GM19193 (cell line): ENCODE measurements around the gene NHERF1.
A peak's percentile ranks its signal among the peaks of the same experiment; 100 is the strongest.

Experiments
- POLR2A ChIP-seq: IDR thresholded peaks from 4 replicates; pipeline ENCODE4 v1.6.1; 2011; ENCODE audit not compliant: insufficient read depth, insufficient read length; ENCODE audit errors: extremely low read depth

The NHERF1 gene

DNA sequence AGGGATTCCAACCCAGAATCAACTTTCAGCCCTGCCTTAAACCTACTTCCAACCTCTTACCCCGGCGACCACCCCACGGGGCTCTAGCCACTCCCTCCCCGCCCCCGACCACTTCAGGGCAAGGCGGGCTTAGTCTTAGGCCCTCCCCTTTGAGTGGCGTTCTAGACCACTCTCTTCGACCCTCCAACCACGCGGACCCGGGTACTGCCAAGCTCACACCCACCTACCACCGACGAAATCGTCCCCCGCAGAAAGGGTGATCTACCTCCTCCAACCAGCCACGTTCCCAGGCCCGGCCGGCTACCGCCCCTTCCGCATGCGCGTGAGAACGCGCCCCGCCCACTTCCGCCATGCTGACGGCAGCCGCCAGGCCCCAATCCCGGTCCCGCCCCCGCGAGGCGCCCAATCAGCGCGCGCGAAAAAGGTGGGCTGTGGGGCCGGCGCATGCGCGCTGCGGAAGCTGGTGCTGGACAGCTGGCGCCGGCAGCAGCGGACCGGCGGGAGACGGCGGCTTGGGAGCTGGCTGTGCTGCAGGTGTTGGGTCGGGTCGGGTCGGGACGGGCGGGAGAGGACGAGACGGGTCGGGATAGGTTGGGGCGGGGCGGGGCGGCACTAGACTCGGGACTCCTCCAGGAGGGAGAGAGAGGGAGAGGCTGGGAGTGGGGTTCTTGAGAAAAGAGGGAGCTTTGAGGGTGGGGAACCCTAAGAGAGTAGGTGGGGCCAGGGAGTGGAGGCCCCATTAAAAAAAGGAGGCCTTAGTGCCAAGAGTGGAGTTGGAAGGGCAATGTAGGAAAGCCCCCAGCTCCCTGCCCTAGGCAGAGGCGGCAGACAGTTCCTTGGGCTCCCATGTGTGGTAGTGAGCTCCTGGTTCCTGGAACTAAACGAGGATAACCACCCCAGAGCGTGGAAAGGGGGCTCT lies 27.9 kb downstream of the NHERF1 start, which contains the start of gene NAT9:
Gene NAT9, minus strand, starts transcription at position 302 of the 919 bp plus-strand sequence. CDS start 647 bp downstream, outside the sequence.
- peak; percentile 85 for TF ChIP-seq POLR2A

GRCh38 chr17:74776990-74777389 lies 28.6 kb downstream of the NHERF1 start:
- no peak for TF ChIP-seq POLR2A

- TF ChIP-seq POLR2A = no peak
Measured at GRCh38 chr17:74777901-74778515, 29.6 kb downstream of the NHERF1 start.

DNA sequence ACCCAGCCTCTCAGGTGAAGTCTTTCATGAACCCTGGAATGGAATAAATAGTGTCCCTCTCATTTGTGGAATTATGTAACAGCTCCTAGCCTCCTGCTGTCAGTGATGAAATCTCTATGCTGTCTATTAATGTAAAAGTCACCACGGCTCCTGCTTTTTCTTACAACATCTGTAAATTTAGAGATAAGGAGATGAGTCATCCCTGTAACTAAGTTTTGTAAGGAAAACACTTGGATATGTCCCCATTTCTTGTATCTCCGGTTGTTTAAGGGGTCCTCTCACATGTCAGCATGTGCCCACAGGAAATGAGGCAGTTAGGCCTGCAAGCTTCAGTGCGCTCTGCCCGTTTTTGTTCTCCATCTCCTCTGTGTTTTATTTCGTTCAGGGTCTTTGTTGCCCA lies 30.5 kb downstream of the NHERF1 start:
- no peak for TF ChIP-seq POLR2A

GRCh38 chr17:74779501-74779900 lies 31.1 kb downstream of the NHERF1 start:
- TF ChIP-seq POLR2A = no peak

- no peak for TF ChIP-seq POLR2A
Measured at GRCh38 chr17:74779948-74780400, 31.5 kb downstream of the NHERF1 start.

- no peak for TF ChIP-seq POLR2A
Measured at GRCh38 chr17:74780443-74781238, 32.2 kb downstream of the NHERF1 start.

DNA sequence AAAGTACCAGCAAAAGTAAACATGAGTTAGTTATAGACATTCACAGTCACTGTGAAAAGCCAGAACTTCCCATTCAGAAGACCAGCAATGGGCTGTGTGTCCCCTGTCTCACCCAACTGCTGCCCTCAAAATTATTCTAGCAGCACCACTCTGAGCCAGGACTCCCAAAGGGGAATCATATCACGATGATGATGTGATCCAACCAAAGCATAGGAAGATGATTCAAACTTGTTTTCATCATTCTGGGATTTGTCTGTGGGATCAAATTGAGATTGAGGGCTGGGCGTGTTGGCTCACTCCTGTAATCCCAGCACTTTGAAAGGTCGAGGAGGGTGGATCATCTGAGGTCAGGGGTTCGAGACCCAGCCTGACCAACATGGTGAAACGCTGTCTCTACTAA lies 34.1 kb downstream of the NHERF1 start:
- no peak for TF ChIP-seq POLR2A

GRCh38 chr17:74784125-74784810 lies 35.8 kb downstream of the NHERF1 start:
- TF ChIP-seq POLR2A = no peak

GRCh38 chr17:74785096-74785980 lies 36.9 kb downstream of the NHERF1 start:
- TF ChIP-seq POLR2A = no peak

- TF ChIP-seq POLR2A = no peak
Measured at GRCh38 chr17:74785981-74786360, 37.5 kb downstream of the NHERF1 start.

GRCh38 chr17:74786431-74787055 lies 38.1 kb downstream of the NHERF1 start:
- TF ChIP-seq POLR2A = no peak
